GM12875 (cell line): ENCODE measurements around the gene ZBTB46.

Experiments used
- H3K4me3 ChIP-seq: one replicate; pipeline ENCODE4 v1.5.1; 2011; ENCODE audit warnings: low read depth, low read length, control low read depth
- CTCF ChIP-seq: IDR thresholded peaks from 2 replicates; pipeline ENCODE4 v1.5.1; 2011; ENCODE audit warnings: low read depth, mild to moderate bottlenecking, control low read depth, inconsistent platforms, low read length, moderate library complexity, borderline replicate concordance; ENCODE audit not compliant: insufficient read depth

The ZBTB46 gene

GRCh38 chr20:63706852-63707557 is 124.1 kb downstream of the ZBTB46 start:
- H3K4me3 ChIP-seq, result peak overlapping the region; percentile 77
- peak; percentile 86 for TF ChIP-seq CTCF

- no peak for TF ChIP-seq CTCF
- H3K4me3 ChIP-seq, result peak overlapping the region; percentile 77
Observed at GRCh38 chr20:63706027-63706695, 124.9 kb downstream of the ZBTB46 start.

GRCh38 chr20:63705232-63706026 is 125.6 kb downstream of the ZBTB46 start:
- H3K4me3 ChIP-seq, result no peak overlapping the region
- TF ChIP-seq CTCF, result no peak

- TF ChIP-seq CTCF, result no peak
- no peak overlapping the region for H3K4me3 ChIP-seq
Observed at GRCh38 chr20:63704749-63705117, 126.3 kb downstream of the ZBTB46 start.

GRCh38 chr20:63703976-63704748 is 126.9 kb downstream of the ZBTB46 start:
- H3K4me3 ChIP-seq, result no peak overlapping the region
- no peak for TF ChIP-seq CTCF

- H3K4me3 ChIP-seq, result no peak overlapping the region
- TF ChIP-seq CTCF, result no peak
Observed at GRCh38 chr20:63703471-63703975, 127.5 kb downstream of the ZBTB46 start.
